ENCODE measurements around the gene SS18L1.

Gene SS18L1

GRCh38 chr20:62202676-62203377, 59.3 kb downstream of the SS18L1 start:
- peaks cover 12% of the 10 kb centered on the region for H3K79me1 ChIP-seq (replicated peaks; ENCODE audit: low read length, poor library complexity, severe bottlenecking)
- no peak overlapping the region for H2AK5ac ChIP-seq (ENCODE audit: low read length, severe bottlenecking)
- no peaks in the 10 kb centered on the region for H3K27me3 ChIP-seq (ENCODE audit: control insufficient read depth in 1 of 2, insufficient read depth in 1 of 2, low read length in 2 of 2)
- no peak overlapping the region for H3K4ac ChIP-seq (ENCODE audit: low read depth in 1 of 2, low read length in 2 of 2)
- H2BK5ac ChIP-seq (ENCODE audit: low read depth, low read length, poor library complexity, severe bottlenecking) = no peak overlapping the region
- H3K14ac ChIP-seq (ENCODE audit: low read length in 2 of 2) = no peak overlapping the region
- no peak overlapping the region for H3K4me2 ChIP-seq (ENCODE audit: low read length, poor library complexity, severe bottlenecking)
- H4K8ac ChIP-seq (ENCODE audit: low read length) = no peak overlapping the region
- H3K23ac ChIP-seq (ENCODE audit: low read length in 2 of 2) = no peak overlapping the region
- DNase-seq = no peak
- WGBS = 95% methylated on average over 23 of the region's 23 CpGs
- peaks cover 49 to 66% of the 10 kb centered on the region in 2 experiments for H3K36me3 ChIP-seq (ENCODE audit: control insufficient read depth in 1 of 2, insufficient read depth in 2 of 2, low read depth in 1 of 2, low read length in 2 of 2)
- no peaks in the 10 kb centered on the region for H3K9me3 ChIP-seq (ENCODE audit: control insufficient read depth, low read length)
- no peak overlapping the region for H2AFZ ChIP-seq (ENCODE audit: low read depth, low read length)
- no peak overlapping the region for H2BK15ac ChIP-seq (ENCODE audit: low read depth, poor library complexity, severe bottlenecking)
- H3K4me1 ChIP-seq (ENCODE audit: control insufficient read depth, insufficient read depth, low read depth, low read length) = peaks cover 27% of the 10 kb centered on the region
- H3K27ac ChIP-seq (ENCODE audit: low read length, poor library complexity, severe bottlenecking) = no peak overlapping the region
- H4K91ac ChIP-seq (ENCODE audit: low read length) = no peak overlapping the region
- no peak overlapping the region for H2BK12ac ChIP-seq (ENCODE audit: low read length in 2 of 2)
- H2BK120ac ChIP-seq (ENCODE audit: low read depth, low read length) = no peak overlapping the region
- H3K9ac ChIP-seq (ENCODE audit: low read length) = no peak overlapping the region
- no peak overlapping the region for H3K4me3 ChIP-seq (ENCODE audit: insufficient read depth in 1 of 2, low read depth in 1 of 2, low read length in 2 of 2)
- H3K18ac ChIP-seq (ENCODE audit: low read depth in 1 of 2, low read length in 2 of 2) = no peak overlapping the region

GRCh38 chr20:62203378-62204030, 59.9 kb downstream of the SS18L1 start:
- Histone ChIP-seq H3K4me2 (ENCODE audit: low read length, poor library complexity, severe bottlenecking) (no peak overlapping the region), H3K9me3 (ENCODE audit: control insufficient read depth, low read length) (no peaks in the 10 kb centered on the region)

GRCh38 chr20:62205618-62206387, 62.2 kb downstream of the SS18L1 start:
- Histone ChIP-seq H3K27me3 (ENCODE audit: control insufficient read depth in 1 of 2, insufficient read depth in 1 of 2, low read length in 2 of 2) (peaks cover 10 to 24% of the 10 kb centered on the region in 2 experiments), H2AK5ac (ENCODE audit: low read length, severe bottlenecking) (no peak overlapping the region), H2AFZ (ENCODE audit: low read depth, low read length) (no peak overlapping the region), H3K9ac (ENCODE audit: low read length) (no peak overlapping the region), H3K4ac (ENCODE audit: low read depth in 1 of 2, low read length in 2 of 2) (no peak overlapping the region), H3K9me3 (ENCODE audit: control insufficient read depth, low read length) (no peaks in the 10 kb centered on the region), H3K4me1 (ENCODE audit: control insufficient read depth, insufficient read depth, low read depth, low read length) (peaks cover 26% of the 10 kb centered on the region), H2BK12ac (ENCODE audit: low read length in 2 of 2) (no peak overlapping the region), H2BK5ac (ENCODE audit: low read depth, low read length, poor library complexity, severe bottlenecking) (no peak overlapping the region), H3K27ac (ENCODE audit: low read length, poor library complexity, severe bottlenecking) (no peak overlapping the region), H3K79me1 (replicated peaks; ENCODE audit: low read length, poor library complexity, severe bottlenecking) (peaks cover 2% of the 10 kb centered on the region), H3K4me2 (ENCODE audit: low read length, poor library complexity, severe bottlenecking) (no peak overlapping the region), H4K91ac (ENCODE audit: low read length) (no peak overlapping the region), H3K4me3 (ENCODE audit: insufficient read depth in 1 of 2, low read depth in 1 of 2, low read length in 2 of 2) (no peak overlapping the region), H3K23ac (ENCODE audit: low read length in 2 of 2) (no peak overlapping the region), H3K18ac (ENCODE audit: low read depth in 1 of 2, low read length in 2 of 2) (no peak overlapping the region), H3K36me3 (ENCODE audit: control insufficient read depth in 1 of 2, insufficient read depth in 2 of 2, low read depth in 1 of 2, low read length in 2 of 2) (peaks cover 23 to 41% of the 10 kb centered on the region in 2 experiments), H4K8ac (ENCODE audit: low read length) (no peak overlapping the region), H2BK120ac (ENCODE audit: low read depth, low read length) (no peak overlapping the region), H3K14ac (ENCODE audit: low read length in 2 of 2) (no peak overlapping the region), H2BK15ac (ENCODE audit: low read depth, poor library complexity, severe bottlenecking) (no peak overlapping the region)
- WGBS = 95% methylated on average over 38 of the region's 38 CpGs
- DNase-seq = no peak

More at GRCh38 chr20:62203378-62204030, 59.9 kb downstream of the SS18L1 start:
- Histone ChIP-seq H3K14ac (ENCODE audit: low read length in 2 of 2) (no peak overlapping the region), H3K27ac (ENCODE audit: low read length, poor library complexity, severe bottlenecking) (no peak overlapping the region), H3K23ac (ENCODE audit: low read length in 2 of 2) (no peak overlapping the region), H3K18ac (ENCODE audit: low read depth in 1 of 2, low read length in 2 of 2) (no peak overlapping the region), H3K27me3 (ENCODE audit: control insufficient read depth in 1 of 2, insufficient read depth in 1 of 2, low read length in 2 of 2) (peaks cover 0 to 1% of the 10 kb centered on the region in 2 experiments), H4K91ac (ENCODE audit: low read length) (no peak overlapping the region), H3K36me3 (ENCODE audit: control insufficient read depth in 1 of 2, insufficient read depth in 2 of 2, low read depth in 1 of 2, low read length in 2 of 2) (peaks cover 42 to 60% of the 10 kb centered on the region in 2 experiments), H3K79me1 (replicated peaks; ENCODE audit: low read length, poor library complexity, severe bottlenecking) (peaks cover 8% of the 10 kb centered on the region), H2AK5ac (ENCODE audit: low read length, severe bottlenecking) (no peak overlapping the region), H3K4me3 (ENCODE audit: insufficient read depth in 1 of 2, low read depth in 1 of 2, low read length in 2 of 2) (no peak overlapping the region), H2BK12ac (ENCODE audit: low read length in 2 of 2) (no peak overlapping the region), H2BK15ac (ENCODE audit: low read depth, poor library complexity, severe bottlenecking) (no peak overlapping the region), H2BK5ac (ENCODE audit: low read depth, low read length, poor library complexity, severe bottlenecking) (no peak overlapping the region), H2BK120ac (ENCODE audit: low read depth, low read length) (no peak overlapping the region), H3K9ac (ENCODE audit: low read length) (no peak overlapping the region), H3K4ac (ENCODE audit: low read depth in 1 of 2, low read length in 2 of 2) (no peak overlapping the region), H2AFZ (ENCODE audit: low read depth, low read length) (no peak overlapping the region), H3K4me1 (ENCODE audit: control insufficient read depth, insufficient read depth, low read depth, low read length) (peaks cover 27% of the 10 kb centered on the region), H4K8ac (ENCODE audit: low read length) (no peak overlapping the region)
- 88% methylated on average over 17 of the region's 22 CpGs for WGBS
- no peak for DNase-seq

GRCh38 chr20:62206388-62206775, 62.8 kb downstream of the SS18L1 start:
- Histone ChIP-seq H3K9me3 (ENCODE audit: control insufficient read depth, low read length) (no peaks in the 10 kb centered on the region), H3K4me1 (ENCODE audit: control insufficient read depth, insufficient read depth, low read depth, low read length) (peaks cover 21% of the 10 kb centered on the region), H3K4ac (ENCODE audit: low read depth in 1 of 2, low read length in 2 of 2) (no peak overlapping the region), H3K18ac (ENCODE audit: low read depth in 1 of 2, low read length in 2 of 2) (no peak overlapping the region), H3K36me3 (ENCODE audit: control insufficient read depth in 1 of 2, insufficient read depth in 2 of 2, low read depth in 1 of 2, low read length in 2 of 2) (peaks cover 17 to 35% of the 10 kb centered on the region in 2 experiments), H4K91ac (ENCODE audit: low read length) (no peak overlapping the region), H2AFZ (ENCODE audit: low read depth, low read length) (no peak overlapping the region), H3K27ac (ENCODE audit: low read length, poor library complexity, severe bottlenecking) (no peak overlapping the region), H3K4me2 (ENCODE audit: low read length, poor library complexity, severe bottlenecking) (no peak overlapping the region), H2BK15ac (ENCODE audit: low read depth, poor library complexity, severe bottlenecking) (no peak overlapping the region), H3K79me1 (replicated peaks; ENCODE audit: low read length, poor library complexity, severe bottlenecking) (peaks cover 2% of the 10 kb centered on the region), H3K14ac (ENCODE audit: low read length in 2 of 2) (no peak overlapping the region), H2BK120ac (ENCODE audit: low read depth, low read length) (no peak overlapping the region), H3K9ac (ENCODE audit: low read length) (no peak overlapping the region), H4K8ac (ENCODE audit: low read length) (no peak overlapping the region), H3K4me3 (ENCODE audit: insufficient read depth in 1 of 2, low read depth in 1 of 2, low read length in 2 of 2) (no peak overlapping the region), H3K27me3 (ENCODE audit: control insufficient read depth in 1 of 2, insufficient read depth in 1 of 2, low read length in 2 of 2) (peaks cover 16 to 29% of the 10 kb centered on the region in 2 experiments), H3K23ac (ENCODE audit: low read length in 2 of 2) (no peak overlapping the region), H2AK5ac (ENCODE audit: low read length, severe bottlenecking) (no peak overlapping the region), H2BK5ac (ENCODE audit: low read depth, low read length, poor library complexity, severe bottlenecking) (no peak overlapping the region), H2BK12ac (ENCODE audit: low read length in 2 of 2) (no peak overlapping the region)
- DNase-seq = no peak
- 92% methylated on average over 16 of the region's 17 CpGs for WGBS

All from mesenchymal stem cell (in vitro differentiated cells and primary cell).